ENCODE data around the gene FBXO7. TPM values are rescaled to one million over a fixed set of nuclear protein-coding genes. Genes with fewer than 3 reads are reported as not detected.

FBXO7 gene
- total and polyA plus RNA-seq, 2 of the 4 experiments (the other 2 are of a cell fraction), result 71.5 TPM

DNA sequence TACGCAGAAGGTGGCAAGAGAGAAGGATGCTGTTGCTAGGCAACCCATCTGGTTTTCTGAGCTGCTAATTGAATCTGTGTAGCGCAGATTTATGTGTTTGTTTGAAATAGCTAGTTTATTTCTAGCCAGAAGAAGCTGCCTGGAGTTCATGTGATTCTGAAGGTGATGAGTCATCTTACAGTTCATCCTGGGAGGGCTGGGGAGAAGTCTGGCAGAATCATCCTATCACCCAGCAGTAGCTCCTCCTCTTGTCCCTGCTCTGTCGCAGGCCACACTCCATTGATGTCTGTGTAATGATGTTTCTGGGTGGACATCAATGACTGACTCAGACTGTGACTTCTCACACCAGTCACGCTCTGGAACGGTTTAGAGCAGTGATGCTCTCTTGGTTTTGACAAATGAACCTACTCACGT is 4.8 kb upstream of the FBXO7 start:
- no peak overlapping the region for H3K9ac ChIP-seq (ENCODE audit: low read depth, low read length)
- H3K4me1 ChIP-seq (ENCODE audit: control insufficient read depth, insufficient read depth, low read length), result peaks cover 15% of the 10 kb centered on the region
- H3K18ac ChIP-seq (ENCODE audit: low read depth, low read length), result no peak overlapping the region
- H2AK5ac ChIP-seq (ENCODE audit: low read depth, low read length), result peak overlapping the region; percentile 93
- H4K5ac ChIP-seq (ENCODE audit: low read depth, low read length), result no peak overlapping the region
- H2BK120ac ChIP-seq (ENCODE audit: low read depth, low read length), result peak overlapping the region; percentile 72; the same call in 1 of the 2 replicates
- peak overlapping the region; percentile 80 for H2AFZ ChIP-seq (replicated peaks; ENCODE audit: low read length, poor library complexity)
- no peak overlapping the region for H3K56ac ChIP-seq (ENCODE audit: extremely low read depth, insufficient read depth, low read length)
- 0% methylated on average over 2 of the region's 6 CpGs; no CpG with 5 or more reads in 1 of the 2 experiments for WGBS, 2 experiments (ENCODE audit: extremely low coverage in 2 of 2, insufficient read length in 1 of 2)
- intact Hi-C loops (cut with micrococcal nuclease) (loop anchor here (5.0 to 10.0 kb wide), 3 partner anchors 365 to 805 kb away; partner anchors contain the start of gene PISD), in situ Hi-C loops (cut with MboI; ENCODE audit: low sequenced_read_pairs) (loop anchor here (5.0 to 25.0 kb wide), 3 partner anchors 58 to 742 kb away; partner anchors contain the start of gene RTCB), dilution Hi-C loops (cut with HindIII; ENCODE audit: low sequenced_read_pairs, unreplicated experiment) (no loop called here)
- H3K23ac ChIP-seq (ENCODE audit: low read depth, low read length), result no peak overlapping the region
- no peaks in the 10 kb centered on the region for H3K9me3 ChIP-seq (ENCODE audit: control insufficient read depth, insufficient read depth, low read length)
- H3K79me1 ChIP-seq (ENCODE audit: low read depth in 1 of 2, low read length in 2 of 2), result peaks cover 0 to 5% of the 10 kb centered on the region in 2 experiments; a peak in 2 of 4 replicates
- no peak overlapping the region for H2BK5ac ChIP-seq (ENCODE audit: low read depth, low read length, poor library complexity, severe bottlenecking)
- H4K8ac ChIP-seq (ENCODE audit: low read depth in 2 of 2, low read length in 2 of 2), result peak overlapping the region in 1 of 2 experiments; percentile 62; a peak in 1 of 4 replicates
- TF ChIP-seq BHLHE40 (IDR thresholded peaks at IDR 0.05; ENCODE audit: low read depth, low read length) (no peak; the same call in 1 of the 2 replicates), FOS (IDR thresholded peaks at IDR 0.05; ENCODE audit: low read depth, low read length) (peak; percentile 89), MAZ (IDR thresholded peaks at IDR 0.05; ENCODE audit: borderline replicate concordance, low read depth, low read length) (no peak), CHD1 (IDR thresholded peaks at IDR 0.05; ENCODE audit: low read depth, low read length) (no peak), RAD21 (IDR thresholded peaks at IDR 0.05; ENCODE audit: low read length) (no peak), NFE2L2 (IDR thresholded peaks at IDR 0.05; ENCODE audit: low read depth, low read length) (peak; percentile 36; the same call in 1 of the 2 replicates), RCOR1 (IDR thresholded peaks at IDR 0.05; ENCODE audit: insufficient replicate concordance, low read length) (no peak), MAFK (IDR thresholded peaks at IDR 0.05; ENCODE audit: low read depth, low read length) (no peak)
- TF ChIP-seq, protein P1, sequence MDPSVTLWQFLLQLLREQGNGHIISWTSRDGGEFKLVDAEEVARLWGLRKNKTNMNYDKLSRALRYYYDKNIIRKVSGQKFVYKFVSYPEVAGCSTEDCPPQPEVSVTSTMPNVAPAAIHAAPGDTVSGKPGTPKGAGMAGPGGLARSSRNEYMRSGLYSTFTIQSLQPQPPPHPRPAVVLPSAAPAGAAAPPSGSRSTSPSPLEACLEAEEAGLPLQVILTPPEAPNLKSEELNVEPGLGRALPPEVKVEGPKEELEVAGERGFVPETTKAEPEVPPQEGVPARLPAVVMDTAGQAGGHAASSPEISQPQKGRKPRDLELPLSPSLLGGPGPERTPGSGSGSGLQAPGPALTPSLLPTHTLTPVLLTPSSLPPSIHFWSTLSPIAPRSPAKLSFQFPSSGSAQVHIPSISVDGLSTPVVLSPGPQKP (IDR thresholded peaks at IDR 0.05; ENCODE audit: borderline replicate concordance, low read depth, low read length), result no peak
- peaks cover 6% of the 10 kb centered on the region for H3K27me3 ChIP-seq (ENCODE audit: control insufficient read depth, insufficient read depth, low read length)
- H2AK9ac ChIP-seq (replicated peaks; ENCODE audit: low read depth, low read length, poor library complexity), result peak overlapping the region; percentile 4
- H2BK15ac ChIP-seq (ENCODE audit: low read depth, low read length), result 0 out of 3 replicates have a peak overlapping the region, but pooled peaks have one; percentile 13
- peak overlapping the region; percentile 14; the same call in 1 of the 2 replicates for H3K4me2 ChIP-seq (ENCODE audit: low read depth, low read length)
- peak; percentile 84 for DNase-seq
- H4K20me1 ChIP-seq (ENCODE audit: insufficient read depth, low read length), result no peaks in the 10 kb centered on the region
- H4K91ac ChIP-seq (ENCODE audit: insufficient read depth, low read depth, low read length), result no peak overlapping the region
- BruUV-seq (replicated peaks), result no TSS peak
- CTCF ChIA-PET, result interaction anchor here (0.8 to 2.1 kb wide), 3 partner anchors 8 to 499 kb away, joined by 3 to 6 read pairs (median 3); no protein-coding TSS in a partner anchor
- peak; percentile 56 for ATAC-seq (ENCODE audit: low read depth)
- H3K27ac ChIP-seq (ENCODE audit: insufficient read depth, low read length), result no peak overlapping the region
- no peak overlapping the region for H3K4me3 ChIP-seq (ENCODE audit: insufficient read depth, low read depth, low read length)
- peak overlapping the region; percentile 61; the same call in 1 of the 2 replicates for H3K4ac ChIP-seq (ENCODE audit: low read depth, low read length)
- no peaks in the 10 kb centered on the region for H3K36me3 ChIP-seq (ENCODE audit: control insufficient read depth, insufficient read depth, low read length)
- H2BK20ac ChIP-seq (ENCODE audit: low read depth, low read length), result peak overlapping the region; percentile 71; the same call in 1 of the 2 replicates
- POLR2A ChIA-PET (ENCODE audit: unreplicated experiment), result no interaction called here
- H3K14ac ChIP-seq (replicated peaks; ENCODE audit: low read depth, low read length), result 0 out of 2 replicates have a peak overlapping the region, but pooled peaks have one; percentile 20
- peaks cover 8% of the 10 kb centered on the region for H3K9me1 ChIP-seq (ENCODE audit: insufficient read depth, low read length)
